Adrenal gland (tissue), 12 donors: ENCODE measurements around the gene PGM1. TPM values are rescaled to one million over a fixed set of nuclear protein-coding genes. Genes with fewer than 3 reads are reported as not detected.

Experiments used
- DNase-seq, 7 donors: peaks; one replicate each; pipeline ENCODE4 v3.0.0-alpha.2; 2019 to 2020
- H3K27ac ChIP-seq, 5 donors: fragments of 200-600 bp; sonication (generic) in 4 of 5; 1 replicate in 3 of 5; 2 replicates in 2 of 5; pipeline versions ENCODE4 v1.5.1 to v1.8.0; 2016 to 2020; ENCODE audit warnings: mild to moderate bottlenecking in 1 of 5
- H3K27me3 ChIP-seq: fragments of 200-600 bp; 2 replicates; pipeline ENCODE4 v1.8.0; 2021
- H3K36me3 ChIP-seq, 2 donors: fragments of 200-600 bp; replicated peaks in 1 of 2; 1 replicate in 1 of 2; 2 replicates in 1 of 2; pipeline versions ENCODE4 v1.5.1 to v1.8.0; 2018 to 2022
- H3K4me1 ChIP-seq, 2 donors: fragments of 200-600 bp; replicated peaks in 1 of 2; 1 replicate in 1 of 2; 2 replicates in 1 of 2; pipeline versions ENCODE4 v1.5.1 to v1.8.0; 2018 to 2021
- H3K4me3 ChIP-seq, 4 donors: fragments of 200-600 bp; sonication (generic) in 3 of 4; one replicate each; pipeline ENCODE4 v1.5.1; 2016 to 2018
- H3K9me3 ChIP-seq, 3 donors: fragments of 200-600 bp; sonication (generic) in 1 of 3; replicated peaks in 1 of 3; 1 replicate in 2 of 3; 2 replicates in 1 of 3; pipeline versions ENCODE4 v1.5.1 to v1.8.0; 2016 to 2021
- CTCF ChIP-seq, 6 experiments: fragments of 450-650 bp in 4 of 6; fragments of 200-600 bp in 2 of 6; sonication (generic) in 1 of 6; IDR thresholded peaks; 1 replicate in 5 of 6; 2 replicates in 1 of 6; pipeline versions ENCODE4 v1.5.1 to v1.8.0; 2016 to 2021; ENCODE audit warnings: antibody characterized with exemption in 6 of 6, mild to moderate bottlenecking in 2 of 6, moderate library complexity in 1 of 6
- POLR2A ChIP-seq, 2 donors: fragments of 450-650 bp; IDR thresholded peaks; one replicate each; pipeline ENCODE4 v1.6.1; 2017; ENCODE audit warnings: antibody characterized with exemption in 2 of 2, mild to moderate bottlenecking in 2 of 2, moderate library complexity in 1 of 2
- WGBS, 4 donors: extraction: QIAGEN DNeasy Blood & Tissue Kit in 2 of 4; methylation state at CpG; one replicate each; pipeline versions ENCODE4 v1.1.5 to v1.1.7; 2013 to 2017; 5-methylcytosine and 5-hydroxymethylcytosine counted together
- intact Hi-C, 2 donors: fragments of 100-400 bp; cut with DNase I; formaldehyde crosslinking; loops; one replicate each; pipeline versions ENCODE4 v1.14.1 to v1.15.0; 2022 to 2023
- polyA plus RNA-seq, 3 donors: library from polyadenylated mRNA; stranded (reverse); fragments of 200-250 nt in 2 of 3; fragments of 350-450 nt in 1 of 3; fragmentation: Illumina TruSeq in 1 of 3; extraction: RNeasy Lipid Tissue Mini Kit (QIAGEN cat#74804) in 1 of 3; gene quantifications; one replicate each; pipeline ENCODE4 v1.2.3, GENCODE V29; 2013 to 2014
- total RNA-seq, 9 donors: library from RNA; depleted of rRNA in 4 of 9; stranded (reverse); fragments of >200 nt in 4 of 9; fragments of 120-200 nt in 1 of 9; fragmentation: NEBNext Ultra II Directional in 1 of 9; extraction: Animal tissue kit (Norgen Biotek cat#: 25700) in 1 of 9; gene quantifications; one replicate each; pipeline versions ENCODE4 v1.1.0 to v1.2.4, GENCODE V29; 2013 to 2023
- donor health status: healthy with polysubstance abuse.
- donor health status: Bipolar disorder and iron deficiency.
- donor health status: DM: yes; HTN: yes; CAD: no.
- donor health status: DM: no; HTN: no; CAD: no.
- donor health status: DM: no; HTN: no; CAD: no.
- donor health status: DM: yes; HTN: yes; CAD: no.

The PGM1 gene
- total and polyA plus RNA-seq, 12 donors: 11.9 to 156 (median 120) TPM

DNA sequence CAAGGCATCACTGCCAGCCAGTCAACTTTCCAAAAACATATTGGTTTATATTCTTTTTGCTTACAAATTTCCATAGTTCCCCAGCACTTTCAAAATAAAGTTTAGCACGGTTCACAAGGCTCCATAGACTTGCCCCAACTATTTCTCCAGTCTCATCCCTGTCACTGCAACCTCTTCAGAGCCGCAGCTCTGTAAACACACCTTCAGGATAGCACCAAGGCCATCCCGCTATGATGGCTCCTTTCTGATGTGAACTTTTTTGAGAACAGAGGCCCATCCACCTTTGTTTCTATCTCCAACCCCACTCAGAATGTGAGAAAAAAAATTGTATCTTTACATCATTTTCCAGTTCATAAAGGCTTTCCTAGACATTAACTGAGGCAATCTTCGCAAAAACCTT lies 26.3 kb downstream of the PGM1 start:
- intact Hi-C loops: no loop called here
- H3K36me3 ChIP-seq: no peaks in the 10 kb centered on the region
- WGBS, 4 donors: 87 to 100% (median 95%) methylated on average over 4 of the region's 4 CpGs
- no peak for TF ChIP-seq POLR2A (IDR thresholded peaks at IDR 0.05)
- no peak for TF ChIP-seq CTCF (IDR thresholded peaks at IDR 0.05)
- no peaks in the 10 kb centered on the region for H3K27me3 ChIP-seq
- H3K4me1 ChIP-seq: peaks cover 6 to 19% of the 10 kb centered on the region in 2 donors
- no peaks in the 10 kb centered on the region for H3K9me3 ChIP-seq
- no peak overlapping the region for H3K27ac ChIP-seq
- H3K4me3 ChIP-seq: no peak overlapping the region
- DNase-seq: no peak

DNA sequence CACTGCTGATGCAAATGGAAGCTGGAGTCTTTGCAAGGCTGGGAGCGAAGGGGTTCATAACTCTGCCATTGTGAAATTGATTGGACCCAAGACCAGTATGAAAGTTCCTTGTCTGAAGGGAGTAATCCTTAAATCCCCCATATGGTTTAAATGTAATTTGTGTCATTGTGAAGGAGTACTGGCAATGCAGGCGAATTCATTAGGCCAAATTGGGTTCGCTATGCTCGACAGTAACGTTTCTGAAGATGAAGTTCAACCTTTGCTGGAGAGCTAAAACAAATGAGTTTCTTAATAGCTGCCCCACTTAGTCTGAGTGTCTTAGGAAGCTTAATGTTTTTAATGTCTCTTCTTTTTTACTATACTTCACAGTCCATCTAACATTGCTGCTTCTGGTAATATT lies 27.5 kb downstream of the PGM1 start:
- TF ChIP-seq POLR2A (IDR thresholded peaks at IDR 0.05): no peak
- TF ChIP-seq CTCF (IDR thresholded peaks at IDR 0.05): no peak
- no peaks in the 10 kb centered on the region for H3K27me3 ChIP-seq
- no peak overlapping the region for H3K27ac ChIP-seq
- peaks cover 6 to 27% of the 10 kb centered on the region in 2 donors for H3K4me1 ChIP-seq
- H3K9me3 ChIP-seq: no peaks in the 10 kb centered on the region
- no peaks in the 10 kb centered on the region for H3K36me3 ChIP-seq
- no peak for DNase-seq
- H3K4me3 ChIP-seq: no peak overlapping the region
- 91 to 96% (median 94%) methylated on average over 5 of the region's 5 CpGs for WGBS, 4 donors
- intact Hi-C loops: no loop called here

DNA sequence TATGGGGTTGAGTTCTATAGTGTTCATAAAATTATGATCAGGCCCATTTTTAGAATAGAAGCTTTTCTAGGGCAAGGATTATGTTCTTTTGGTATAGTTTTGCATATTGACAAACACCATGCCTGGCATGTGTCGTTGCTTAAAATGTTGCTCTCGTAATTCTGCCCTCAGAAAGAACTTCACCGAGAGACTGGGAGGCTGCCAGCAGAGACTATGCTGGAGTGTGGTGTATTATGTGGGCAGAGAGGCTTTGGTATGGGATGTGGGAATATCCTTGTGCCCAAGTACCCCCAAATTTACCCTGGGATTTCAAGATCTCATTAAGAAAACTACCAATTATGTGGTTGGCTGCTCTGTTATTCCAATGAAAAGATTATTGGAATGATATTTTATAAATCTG lies 27.9 kb downstream of the PGM1 start:
- H3K9me3 ChIP-seq: no peaks in the 10 kb centered on the region
- no peaks in the 10 kb centered on the region for H3K36me3 ChIP-seq
- H3K27me3 ChIP-seq: no peaks in the 10 kb centered on the region
- 74 to 96% (median 85%) methylated on average over 3 of the region's 3 CpGs for WGBS, 4 donors
- H3K4me1 ChIP-seq: peaks cover 6 to 27% of the 10 kb centered on the region in 2 donors
- H3K4me3 ChIP-seq: no peak overlapping the region
- TF ChIP-seq CTCF (IDR thresholded peaks at IDR 0.05): no peak
- TF ChIP-seq POLR2A (IDR thresholded peaks at IDR 0.05): no peak
- intact Hi-C loops: no loop called here
- DNase-seq: no peak
- no peak overlapping the region for H3K27ac ChIP-seq

GRCh38 chr1:63621698-63622097 lies 28.5 kb downstream of the PGM1 start:
- H3K27ac ChIP-seq: peak overlapping the region in 1 of 5 donors; percentile 15

More at GRCh38 chr1:63621698-63622097, 28.5 kb downstream of the PGM1 start:
- no peak overlapping the region for H3K4me3 ChIP-seq
- H3K36me3 ChIP-seq: no peaks in the 10 kb centered on the region
- no peaks in the 10 kb centered on the region for H3K27me3 ChIP-seq
- intact Hi-C loops: no loop called here
- no peaks in the 10 kb centered on the region for H3K9me3 ChIP-seq
- H3K4me1 ChIP-seq: peaks cover 6 to 32% of the 10 kb centered on the region in 2 donors
- 28 to 43% (median 33%) methylated on average over 6 of the region's 6 CpGs for WGBS, 4 donors
- peak in 6 of 7 donors; percentile 30 to 79 (median 47) for DNase-seq
- TF ChIP-seq CTCF (IDR thresholded peaks at IDR 0.05) (no peak), POLR2A (IDR thresholded peaks at IDR 0.05) (no peak)
